Loucy (cell line): Measurements from ENCODE around the gene USP34.
"Not testable (repeated sequence)": the region's sequence is repeated elsewhere in the genome, so short reads cannot be mapped to it uniquely, and the experiment has no call there.

Source experiments
- H2AFZ ChIP-seq: fragments of 200-600 bp; sonication (generic); 2 replicates; pipeline ENCODE4 v1.6.0; 2016; ENCODE audit warnings: antibody characterized with exemption, mild to moderate bottlenecking, low read length, moderate library complexity
- H3F3A ChIP-seq: fragments of 200-600 bp; 2 replicates; pipeline ENCODE4 v1.6.0; 2016; ENCODE audit warnings: antibody characterized with exemption, low read depth, mild to moderate bottlenecking
- H3K27me3 ChIP-seq: fragments of 200-600 bp; sonication (generic); 2 replicates; pipeline ENCODE4 v1.6.1; 2014; ENCODE audit warnings: low read length, mild to moderate bottlenecking; ENCODE audit not compliant: insufficient read depth, poor library complexity, severe bottlenecking
- H3K36me3 ChIP-seq: fragments of 200-600 bp; sonication (generic); 2 replicates; pipeline ENCODE4 v1.6.1; 2016; ENCODE audit warnings: low read length; ENCODE audit not compliant: insufficient read depth
- H3K4me1 ChIP-seq: fragments of 200-600 bp; sonication (generic); 2 replicates; pipeline ENCODE4 v1.5.1; 2014; ENCODE audit warnings: low read length, mild to moderate bottlenecking; ENCODE audit not compliant: insufficient read depth, poor library complexity, severe bottlenecking
- H3K4me2 ChIP-seq: fragments of 200-600 bp; sonication (generic); 2 replicates; pipeline ENCODE4 v1.6.0; 2014; ENCODE audit warnings: antibody characterized with exemption, low read length, low read depth, mild to moderate bottlenecking; ENCODE audit not compliant: poor library complexity, severe bottlenecking
- H3K4me3 ChIP-seq: fragments of 200-600 bp; sonication (generic); 2 replicates; pipeline ENCODE4 v1.5.1; 2014; ENCODE audit warnings: low read length, mild to moderate bottlenecking, mixed read lengths; ENCODE audit not compliant: poor library complexity, severe bottlenecking
- H3K79me2 ChIP-seq: fragments of 200-600 bp; sonication (generic); 2 replicates; pipeline ENCODE4 v1.6.1; 2014; ENCODE audit warnings: low read length; ENCODE audit not compliant: insufficient read depth
- H3K9ac ChIP-seq: fragments of 200-600 bp; sonication (generic); 2 replicates; pipeline ENCODE4 v1.6.0; 2014; ENCODE audit warnings: mild to moderate bottlenecking, low read depth, low read length, moderate library complexity; ENCODE audit not compliant: poor library complexity, severe bottlenecking
- H3K9me2 ChIP-seq: fragments of 200-600 bp; sonication (generic); replicated peaks from 2 replicates; pipeline ENCODE4 v1.6.1; 2016; ENCODE audit warnings: low read depth, low read length, mixed read lengths
- H3K9me3 ChIP-seq: fragments of 200-600 bp; sonication (generic); 2 replicates; pipeline ENCODE4 v1.6.1; 2014; ENCODE audit warnings: mild to moderate bottlenecking, antibody characterized with exemption, low read length, low read depth; ENCODE audit not compliant: insufficient read depth
- H4K20me1 ChIP-seq: fragments of 200-600 bp; sonication (generic); 2 replicates; pipeline ENCODE4 v1.6.0; 2014; ENCODE audit warnings: antibody characterized with exemption, low read length, mild to moderate bottlenecking; ENCODE audit not compliant: insufficient read depth, poor library complexity, severe bottlenecking
- CTCF ChIP-seq: fragments of 200-600 bp; sonication (generic); conservative IDR thresholded peaks from 2 replicates; pipeline ENCODE4 v1.5.1; 2014; ENCODE audit warnings: mild to moderate bottlenecking, antibody characterized with exemption, low read length
- EZH2phosphoT487 ChIP-seq: fragments of 200-600 bp; IDR thresholded peaks from 2 replicates; pipeline ENCODE4 v1.6.1; 2018; ENCODE audit warnings: antibody characterized with exemption, mild to moderate bottlenecking, moderate library complexity, borderline replicate concordance

The USP34 gene

DNA sequence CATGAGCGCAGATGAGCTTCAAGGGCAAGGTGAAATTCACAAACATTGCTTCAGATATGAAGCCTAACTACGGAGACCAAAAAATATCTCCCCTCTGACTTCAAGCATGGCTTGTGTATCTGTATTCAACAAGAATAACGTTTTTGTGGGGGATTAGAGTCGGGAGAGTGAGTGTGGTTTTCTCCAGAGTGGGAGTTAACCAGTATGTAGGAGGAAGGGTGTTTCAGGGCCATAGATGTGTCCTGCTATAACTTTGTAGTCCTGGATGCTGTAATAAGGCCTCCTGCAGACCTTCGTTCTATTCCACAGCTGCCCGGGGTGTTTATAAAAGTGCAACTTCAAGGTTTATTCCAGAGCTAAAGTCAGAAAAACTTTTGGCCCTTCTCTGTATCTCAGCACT lies 321.8 kb downstream of the USP34 start:
- no peak for TF ChIP-seq CTCF
- no peak for TF ChIP-seq EZH2phosphoT487
- Histone ChIP-seq H4K20me1 (no peaks in the 10 kb centered on the region), H2AFZ (no peak overlapping the region)

GRCh38 chr2:61148091-61148490 lies 322.8 kb downstream of the USP34 start:
- H3K9me3 ChIP-seq, H4K20me1 ChIP-seq, H2AFZ ChIP-seq, H3K4me1 ChIP-seq, H3K9ac ChIP-seq, H3K4me2 ChIP-seq, H3K79me2 ChIP-seq, H3K27me3 ChIP-seq, H3F3A ChIP-seq, H3K9me2 ChIP-seq, H3K4me3 ChIP-seq, H3K36me3 ChIP-seq: not testable (repeated sequence)

More for the DNA sequence above, 321.8 kb downstream of the USP34 start:
- Histone ChIP-seq H3K4me3 (no peak overlapping the region), H3K27me3 (no peaks in the 10 kb centered on the region), H3K4me1 (no peaks in the 10 kb centered on the region), H3K9me3 (no peaks in the 10 kb centered on the region), H3K36me3 (no peaks in the 10 kb centered on the region), H3F3A (no peaks in the 10 kb centered on the region), H3K4me2 (no peak overlapping the region), H3K9ac (no peak overlapping the region), H3K79me2 (no peaks in the 10 kb centered on the region), H3K9me2 (no peaks in the 10 kb centered on the region)

DNA sequence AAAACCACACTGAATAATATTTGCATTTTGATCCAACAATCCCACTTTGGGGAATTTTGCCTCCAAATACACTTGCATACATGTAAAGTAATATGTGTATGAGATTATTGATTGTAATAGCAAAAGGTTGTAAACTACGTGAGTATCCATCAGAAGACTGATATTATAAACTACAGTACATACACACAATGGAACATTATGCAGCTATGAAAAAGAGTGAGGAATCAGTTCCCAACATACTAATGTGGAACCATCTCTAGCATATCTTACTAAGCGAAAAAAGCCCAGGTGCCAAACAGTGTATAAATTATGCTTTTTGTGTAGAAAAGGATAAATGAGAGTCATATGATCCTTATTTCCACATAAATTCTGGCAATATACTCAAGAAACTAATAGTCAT lies 324.9 kb downstream of the USP34 start:
- Histone ChIP-seq H3K4me3 (no peak overlapping the region), H3K4me2 (no peak overlapping the region), H3K9me3 (no peaks in the 10 kb centered on the region), H3K36me3 (no peaks in the 10 kb centered on the region), H3K9ac (no peak overlapping the region), H3K27me3 (no peaks in the 10 kb centered on the region), H3K79me2 (no peaks in the 10 kb centered on the region), H3K4me1 (no peaks in the 10 kb centered on the region), H3F3A (no peaks in the 10 kb centered on the region), H2AFZ (no peak overlapping the region), H4K20me1 (no peaks in the 10 kb centered on the region), H3K9me2 (no peaks in the 10 kb centered on the region)
- no peak for TF ChIP-seq CTCF
- TF ChIP-seq EZH2phosphoT487, result no peak

DNA sequence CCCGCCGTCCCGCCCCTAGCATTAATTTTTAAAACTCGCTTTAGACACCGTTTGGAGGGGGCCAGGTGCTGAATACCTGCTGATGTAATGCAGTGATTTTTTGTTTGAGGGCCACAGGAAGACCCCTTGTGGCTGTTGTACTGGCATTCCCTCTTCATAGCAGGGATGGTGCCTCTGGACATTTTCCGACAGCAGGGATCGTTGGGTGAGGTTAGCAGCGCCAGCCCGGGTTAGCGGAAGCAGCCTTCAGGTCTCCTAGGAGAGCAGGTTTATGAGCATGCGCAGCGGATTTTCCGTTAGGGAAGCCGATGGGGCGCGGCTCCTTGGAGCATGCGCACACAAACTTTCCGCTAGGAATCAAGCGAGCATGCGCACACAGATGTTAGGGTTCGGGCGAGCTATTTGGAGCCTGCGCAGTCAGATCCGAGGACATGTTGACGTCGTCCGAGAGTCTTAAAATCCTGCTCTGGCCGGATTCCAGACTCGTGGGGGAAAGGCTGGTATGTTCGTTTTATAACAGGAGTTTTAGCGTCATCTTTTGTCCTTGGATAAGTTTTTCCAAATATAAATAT lies 326.1 kb downstream of the USP34 start:
- no peaks in the 10 kb centered on the region for H3K79me2 ChIP-seq
- H3K9me3 ChIP-seq, result no peaks in the 10 kb centered on the region
- no peak for TF ChIP-seq CTCF
- TF ChIP-seq EZH2phosphoT487, result no peak
- H3K36me3 ChIP-seq, result no peaks in the 10 kb centered on the region
- H2AFZ ChIP-seq, result no peak overlapping the region
- H3K9me2 ChIP-seq, result no peaks in the 10 kb centered on the region
- H3K4me3 ChIP-seq, result no peak overlapping the region
- H4K20me1 ChIP-seq, result no peaks in the 10 kb centered on the region
- no peaks in the 10 kb centered on the region for H3K27me3 ChIP-seq
- H3K4me1 ChIP-seq, result no peaks in the 10 kb centered on the region
- H3K9ac ChIP-seq, result no peak overlapping the region
- no peaks in the 10 kb centered on the region for H3F3A ChIP-seq
- no peak overlapping the region for H3K4me2 ChIP-seq
